ENCODE data around the gene FAM222A. TPM values are rescaled to one million over a fixed set of nuclear protein-coding genes. Genes with fewer than 3 reads are reported as not detected.

Gene FAM222A
- total RNA-seq, 1 experiment from 2014 or later, result 12.8 TPM

DNA sequence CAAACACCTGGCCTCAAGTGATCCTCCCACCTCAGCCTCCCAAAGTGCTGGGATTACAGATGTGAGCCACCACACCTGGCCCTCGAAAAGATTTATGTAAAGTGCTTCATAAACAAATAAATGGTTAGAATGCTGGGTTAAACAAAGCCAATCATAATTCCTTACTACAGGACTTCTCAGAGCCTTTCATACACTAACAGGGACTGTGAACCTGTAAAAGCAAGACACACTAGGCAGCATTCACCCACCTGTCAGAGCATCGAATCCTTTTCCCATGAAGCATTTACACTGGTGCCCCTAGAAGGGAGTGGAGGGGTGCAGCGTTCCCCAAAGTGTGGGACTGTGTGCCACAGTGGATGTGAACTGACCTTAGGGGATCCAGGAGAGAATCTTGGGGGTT, 90.1 kb downstream of the FAM222A start:
- CTCF ChIA-PET, result interaction anchor here (0.6 to 0.7 kb wide), 2 partner anchors 41 to 692 kb away, joined by 4 read pairs; no protein-coding TSS in a partner anchor
- BruUV-seq (replicated peaks), result no TSS peak
- no peaks in the 10 kb centered on the region for H3K36me3 ChIP-seq (ENCODE audit: control insufficient read depth, insufficient read depth, low read length)

GRCh38 chr12:109804820-109805761, 91.5 kb downstream of the FAM222A start:
- Histone ChIP-seq H3K36me3 (ENCODE audit: control insufficient read depth, insufficient read depth, low read length) (no peaks in the 10 kb centered on the region), H3K4me1 (ENCODE audit: control insufficient read depth, insufficient read depth, low read length) (no peaks in the 10 kb centered on the region), H3K27me3 (ENCODE audit: control insufficient read depth, insufficient read depth, low read length) (no peaks in the 10 kb centered on the region), H3K4me3 (ENCODE audit: low read depth in 2 of 2, low read length in 2 of 2) (no peak overlapping the region), H3K9me3 (ENCODE audit: control insufficient read depth, insufficient read depth, low read depth, low read length) (no peaks in the 10 kb centered on the region), H3K27ac (ENCODE audit: low read length) (no peak overlapping the region)
- intact Hi-C loops (cut with micrococcal nuclease; ENCODE audit: unreplicated experiment), result loop anchor here (1.0 kb wide), 1 partner anchor 40 kb away; no protein-coding TSS in a partner anchor
- CTCF ChIA-PET, result interaction anchor here (0.6 to 1.2 kb wide), 4 partner anchors 40 to 105 kb away, joined by 3 to 17 read pairs (median 4); no protein-coding TSS in a partner anchor
- POLR2A ChIA-PET, result no interaction called here
- no peak for TF ChIP-seq TCF7L2 (IDR thresholded peaks at IDR 0.05; ENCODE audit: low read depth, low read length)
- TF ChIP-seq, protein P1, sequence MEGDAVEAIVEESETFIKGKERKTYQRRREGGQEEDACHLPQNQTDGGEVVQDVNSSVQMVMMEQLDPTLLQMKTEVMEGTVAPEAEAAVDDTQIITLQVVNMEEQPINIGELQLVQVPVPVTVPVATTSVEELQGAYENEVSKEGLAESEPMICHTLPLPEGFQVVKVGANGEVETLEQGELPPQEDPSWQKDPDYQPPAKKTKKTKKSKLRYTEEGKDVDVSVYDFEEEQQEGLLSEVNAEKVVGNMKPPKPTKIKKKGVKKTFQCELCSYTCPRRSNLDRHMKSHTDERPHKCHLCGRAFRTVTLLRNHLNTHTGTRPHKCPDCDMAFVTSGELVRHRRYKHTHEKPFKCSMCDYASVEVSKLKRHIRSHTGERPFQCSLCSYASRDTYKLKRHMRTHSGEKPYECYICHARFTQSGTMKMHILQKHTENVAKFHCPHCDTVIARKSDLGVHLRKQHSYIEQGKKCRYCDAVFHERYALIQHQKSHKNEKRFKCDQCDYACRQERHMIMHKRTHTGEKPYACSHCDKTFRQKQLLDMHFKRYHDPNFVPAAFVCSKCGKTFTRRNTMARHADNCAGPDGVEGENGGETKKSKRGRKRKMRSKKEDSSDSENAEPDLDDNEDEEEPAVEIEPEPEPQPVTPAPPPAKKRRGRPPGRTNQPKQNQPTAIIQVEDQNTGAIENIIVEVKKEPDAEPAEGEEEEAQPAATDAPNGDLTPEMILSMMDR (IDR thresholded peaks at IDR 0.05), result peak; percentile 96
- BruUV-seq (replicated peaks), result no TSS peak
- peak; percentile 90 for ATAC-seq
- in situ Hi-C loops (cut with HindIII; ENCODE audit: low pct_unique_long_range_greater_than_20kb, low sequenced_read_pairs), result no loop called here
- peak; percentile 47 for DNase-seq (ENCODE audit: low read depth, low spot score)

More for the DNA sequence above, 90.1 kb downstream of the FAM222A start:
- intact Hi-C loops (cut with micrococcal nuclease; ENCODE audit: unreplicated experiment), result no loop called here
- Histone ChIP-seq H3K4me1 (ENCODE audit: control insufficient read depth, insufficient read depth, low read length) (no peaks in the 10 kb centered on the region), H3K27ac (ENCODE audit: low read length) (no peak overlapping the region), H3K4me3 (ENCODE audit: low read depth in 2 of 2, low read length in 2 of 2) (no peak overlapping the region), H3K27me3 (ENCODE audit: control insufficient read depth, insufficient read depth, low read length) (no peaks in the 10 kb centered on the region), H3K9me3 (ENCODE audit: control insufficient read depth, insufficient read depth, low read depth, low read length) (no peaks in the 10 kb centered on the region)
- ATAC-seq (no peak), DNase-seq (ENCODE audit: low read depth, low spot score) (no peak)
- POLR2A ChIA-PET, result no interaction called here
- TF ChIP-seq, protein P1 (IDR thresholded peaks at IDR 0.05), result no peak
- no peak for TF ChIP-seq TCF7L2 (IDR thresholded peaks at IDR 0.05; ENCODE audit: low read depth, low read length)
- no peak for TF ChIP-seq REST (IDR thresholded peaks at IDR 0.05; ENCODE audit: insufficient read depth in 1 of 2, low read depth in 2 of 2, low read length in 1 of 2)
- no peak for TF ChIP-seq POLR2AphosphoS5 (IDR thresholded peaks at IDR 0.05; ENCODE audit: low read depth, low read length)
- no peak for TF ChIP-seq SIN3A (IDR thresholded peaks at IDR 0.05; ENCODE audit: borderline replicate concordance, insufficient read depth, low read depth, low read length)
- in situ Hi-C loops (cut with HindIII; ENCODE audit: low pct_unique_long_range_greater_than_20kb, low sequenced_read_pairs), result no loop called here
